Prostate gland (tissue), 2 donors: ENCODE data around the gene RBM38. TPM values are rescaled to one million over a fixed set of nuclear protein-coding genes. Genes with fewer than 3 reads are reported as not detected.

Source experiments
- DNase-seq: peaks from one replicate; pipeline ENCODE4 v3.0.0-alpha.2; 2019; ENCODE audit warnings: low spot score
- H3K27ac ChIP-seq, 2 donors: fragments of 200-600 bp; sonication (generic); 2 replicates each; pipeline ENCODE4 v1.5.1; 2017 to 2019
- H3K27me3 ChIP-seq: fragments of 200-600 bp; sonication (generic); replicated peaks from 2 replicates; pipeline ENCODE4 v1.5.1; 2019; ENCODE audit not compliant: insufficient read depth
- H3K36me3 ChIP-seq, 2 donors: fragments of 200-600 bp; sonication (generic); 1 replicate in 1 of 2; 2 replicates in 1 of 2; pipeline versions ENCODE4 v1.5.1 to v1.8.1; 2017 to 2019
- H3K4me1 ChIP-seq: fragments of 200-600 bp; sonication (generic); replicated peaks from 2 replicates; pipeline ENCODE4 v1.5.1; 2019
- H3K4me3 ChIP-seq, 2 donors: fragments of 200-600 bp; sonication (generic); 2 replicates each; pipeline ENCODE4 v1.5.1; 2017 to 2019
- H3K9me3 ChIP-seq: fragments of 200-600 bp; sonication (generic); 2 replicates; pipeline ENCODE4 v1.5.1; 2017
- POLR2A ChIP-seq: fragments of 450-650 bp; IDR thresholded peaks from one replicate; pipeline ENCODE4 v1.6.1; 2016; ENCODE audit warnings: antibody characterized with exemption, mild to moderate bottlenecking
- POLR2AphosphoS5 ChIP-seq: sonication (generic); formaldehyde crosslinking; IDR thresholded peaks from one replicate; pipeline ENCODE4 v1.6.1; 2017; ENCODE audit warnings: antibody characterized with exemption
- WGBS: methylation state at CpG from one replicate; pipeline ENCODE4 v1.1.5; 2018; 5-methylcytosine and 5-hydroxymethylcytosine counted together
- intact Hi-C: fragments of 100-400 bp; cut with DNase I; formaldehyde crosslinking; loops from one replicate; pipeline ENCODE4 v1.14.2; 2022
- total RNA-seq, 2 donors: library from RNA; depleted of rRNA; stranded (reverse); fragments of >200 nt; gene quantifications; one replicate each; pipeline ENCODE4 v1.1.0, GENCODE V29; 2016
- TF ChIP-seq, protein P1 (sequence below), 4 experiments: fragments of 200-600 bp in 2 of 4; fragments of 450-650 bp in 2 of 4; sonication (generic) in 2 of 4; IDR thresholded peaks; 1 replicate in 3 of 4; 2 replicates in 1 of 4; pipeline ENCODE4 v1.5.1; 2016 to 2019; ENCODE audit warnings: antibody characterized with exemption in 4 of 4, mild to moderate bottlenecking in 2 of 4, moderate library complexity in 2 of 4

RBM38 gene
- total RNA-seq, 2 donors from 2014 or later = 29.9 to 104 TPM

GRCh38 chr20:57374931-57375651 is 16.1 kb upstream of the RBM38 start:
- H3K36me3 ChIP-seq = peaks cover 5 to 12% of the 10 kb centered on the region in 2 donors
- no peak overlapping the region for H3K4me3 ChIP-seq
- no peaks in the 10 kb centered on the region for H3K4me1 ChIP-seq
- H3K9me3 ChIP-seq = no peaks in the 10 kb centered on the region
- intact Hi-C loops = no loop called here
- H3K27me3 ChIP-seq = no peaks in the 10 kb centered on the region
- WGBS = 88% methylated on average over 14 of the region's 14 CpGs
- no peak for TF ChIP-seq POLR2AphosphoS5
- no peak for TF ChIP-seq POLR2A
- TF ChIP-seq, protein P1, sequence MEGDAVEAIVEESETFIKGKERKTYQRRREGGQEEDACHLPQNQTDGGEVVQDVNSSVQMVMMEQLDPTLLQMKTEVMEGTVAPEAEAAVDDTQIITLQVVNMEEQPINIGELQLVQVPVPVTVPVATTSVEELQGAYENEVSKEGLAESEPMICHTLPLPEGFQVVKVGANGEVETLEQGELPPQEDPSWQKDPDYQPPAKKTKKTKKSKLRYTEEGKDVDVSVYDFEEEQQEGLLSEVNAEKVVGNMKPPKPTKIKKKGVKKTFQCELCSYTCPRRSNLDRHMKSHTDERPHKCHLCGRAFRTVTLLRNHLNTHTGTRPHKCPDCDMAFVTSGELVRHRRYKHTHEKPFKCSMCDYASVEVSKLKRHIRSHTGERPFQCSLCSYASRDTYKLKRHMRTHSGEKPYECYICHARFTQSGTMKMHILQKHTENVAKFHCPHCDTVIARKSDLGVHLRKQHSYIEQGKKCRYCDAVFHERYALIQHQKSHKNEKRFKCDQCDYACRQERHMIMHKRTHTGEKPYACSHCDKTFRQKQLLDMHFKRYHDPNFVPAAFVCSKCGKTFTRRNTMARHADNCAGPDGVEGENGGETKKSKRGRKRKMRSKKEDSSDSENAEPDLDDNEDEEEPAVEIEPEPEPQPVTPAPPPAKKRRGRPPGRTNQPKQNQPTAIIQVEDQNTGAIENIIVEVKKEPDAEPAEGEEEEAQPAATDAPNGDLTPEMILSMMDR (IDR thresholded peaks at IDR 0.05) = no peak
- DNase-seq = no peak
- no peak overlapping the region for H3K27ac ChIP-seq

DNA sequence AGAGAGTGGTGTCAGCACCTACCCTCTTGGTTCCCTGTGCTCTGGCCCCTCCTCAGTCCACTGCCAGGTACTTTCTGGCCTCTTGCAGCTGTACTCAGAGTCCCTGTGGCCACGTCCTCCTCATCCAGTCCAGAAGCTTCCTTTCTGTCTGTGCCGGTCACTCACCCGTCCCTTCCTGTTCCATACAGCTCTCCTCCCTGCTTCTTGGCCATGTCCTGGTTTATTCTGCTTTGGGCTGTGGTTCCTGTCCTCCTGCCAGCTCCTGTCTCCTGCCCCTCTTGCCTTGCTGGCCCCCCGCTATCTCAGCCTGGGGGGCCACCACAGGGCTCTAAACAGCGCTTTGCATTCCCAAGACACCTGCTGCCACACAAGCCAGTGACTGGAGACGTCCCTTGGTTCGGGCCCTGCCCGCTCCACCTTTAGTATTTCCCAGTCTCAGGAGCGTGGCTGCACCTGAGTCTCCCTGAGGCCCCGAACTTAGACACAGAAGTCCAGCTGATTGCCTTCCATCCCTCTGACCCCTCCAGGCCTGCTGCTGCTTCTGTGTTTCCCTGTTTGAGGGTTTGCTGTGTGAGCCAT is 15.5 kb upstream of the RBM38 start:
- Histone ChIP-seq H3K27ac (no peak overlapping the region), H3K4me1 (no peaks in the 10 kb centered on the region), H3K9me3 (no peaks in the 10 kb centered on the region), H3K36me3 (peaks cover 0 to 7% of the 10 kb centered on the region in 2 donors), H3K27me3 (no peaks in the 10 kb centered on the region), H3K4me3 (no peak overlapping the region)
- TF ChIP-seq POLR2A = no peak
- no peak for TF ChIP-seq POLR2AphosphoS5
- TF ChIP-seq, protein P1 (IDR thresholded peaks at IDR 0.05) = no peak
- 90% methylated on average over 10 of the region's 10 CpGs for WGBS
- DNase-seq = no peak
- intact Hi-C loops = no loop called here

GRCh38 chr20:57377350-57377749 is 13.8 kb upstream of the RBM38 start:
- DNase-seq = no peak
- Histone ChIP-seq H3K27me3 (no peaks in the 10 kb centered on the region), H3K9me3 (no peaks in the 10 kb centered on the region), H3K27ac (no peak overlapping the region), H3K36me3 (peaks cover 0 to 7% of the 10 kb centered on the region in 2 donors), H3K4me3 (no peak overlapping the region), H3K4me1 (no peaks in the 10 kb centered on the region)
- WGBS = 78% methylated on average over 13 of the region's 13 CpGs
- intact Hi-C loops = no loop called here
- TF ChIP-seq, protein P1 (IDR thresholded peaks at IDR 0.05) = no peak
- TF ChIP-seq POLR2A (no peak), POLR2AphosphoS5 (no peak)

- TF ChIP-seq, protein P1 (IDR thresholded peaks at IDR 0.05) = no peak
- TF ChIP-seq POLR2A (no peak), POLR2AphosphoS5 (no peak)
- 87% methylated on average over 16 of the region's 16 CpGs for WGBS
- Histone ChIP-seq H3K36me3 (peaks cover 0 to 7% of the 10 kb centered on the region in 2 donors), H3K27me3 (no peaks in the 10 kb centered on the region), H3K4me1 (no peaks in the 10 kb centered on the region), H3K9me3 (no peaks in the 10 kb centered on the region), H3K4me3 (no peak overlapping the region), H3K27ac (no peak overlapping the region)
- intact Hi-C loops = no loop called here
- no peak for DNase-seq
Measured at GRCh38 chr20:57378107-57378506, 13.1 kb upstream of the RBM38 start.
